CD8-positive, alpha-beta memory T cell (primary cell): ENCODE results near the gene IFNA5. TPM values are rescaled to one million over a fixed set of nuclear protein-coding genes. Genes with fewer than 3 reads are reported as not detected.

Source experiments
- CTCF ChIA-PET: fragments of 350-600 bp; sonication (Branson Sonifier 250); formaldehyde crosslinking; loops from one replicate; lab custom pipeline; 2021; ENCODE audit warnings: antibody characterized with exemption; lab: Charles Lee
- POLR2A ChIA-PET: fragments of 350-600 bp; sonication (Branson Sonifier 250); formaldehyde crosslinking; loops from one replicate; lab custom pipeline; 2021; ENCODE audit warnings: antibody characterized with exemption; lab: Charles Lee
- DNase-seq, 5 donors: peaks; one replicate each; pipeline versions ENCODE4 v3.0.0 to v3.0.0-alpha.2; 2020 to 2022; ENCODE audit warnings: mixed read lengths in 1 of 5
- H3K27ac ChIP-seq: one replicate; pipeline ENCODE4 v1.7.0; 2013; ENCODE audit warnings: low read depth, mild to moderate bottlenecking, low read length, moderate library complexity
- H3K27me3 ChIP-seq: 2 replicates; pipeline ENCODE4 v1.7.0; 2013; ENCODE audit warnings: low read length, mild to moderate bottlenecking; ENCODE audit not compliant: insufficient read depth, poor library complexity, severe bottlenecking
- H3K36me3 ChIP-seq: 2 replicates; pipeline ENCODE4 v1.7.0; 2013; ENCODE audit warnings: mild to moderate bottlenecking, low read length, moderate library complexity; ENCODE audit not compliant: insufficient read depth
- H3K4me1 ChIP-seq: 2 replicates; pipeline ENCODE4 v1.7.0; 2013; ENCODE audit warnings: mild to moderate bottlenecking, low read length, moderate library complexity; ENCODE audit not compliant: insufficient read depth
- H3K4me3 ChIP-seq: 2 replicates; pipeline ENCODE4 v1.7.0; 2013; ENCODE audit warnings: mild to moderate bottlenecking, low read length
- H3K9me3 ChIP-seq: 2 replicates; pipeline ENCODE4 v1.7.0; 2013; ENCODE audit warnings: mild to moderate bottlenecking, low read length
- H3K27ac Mint-ChIP-seq, 8 donors: one replicate each; pipeline ENCODE4 v1.8.0; 2020 to 2021; ENCODE audit warnings: mixed read lengths in 8 of 8, mild to moderate bottlenecking in 6 of 8, inconsistent platforms in 3 of 8, moderate library complexity in 3 of 8
- H3K27me3 Mint-ChIP-seq, 2 donors: one replicate each; pipeline ENCODE4 v1.8.0; 2020 to 2021; ENCODE audit warnings: mixed read lengths in 2 of 2, mild to moderate bottlenecking in 1 of 2, moderate library complexity in 1 of 2
- H3K36me3 Mint-ChIP-seq, 3 donors: one replicate each; pipeline ENCODE4 v1.8.0; 2020 to 2021; ENCODE audit warnings: mixed read lengths in 3 of 3, inconsistent platforms in 1 of 3, mild to moderate bottlenecking in 1 of 3
- H3K4me1 Mint-ChIP-seq, 3 donors: one replicate each; pipeline ENCODE4 v1.8.0; 2020 to 2021; ENCODE audit warnings: mixed read lengths in 3 of 3, inconsistent platforms in 1 of 3, mild to moderate bottlenecking in 1 of 3
- H3K4me3 Mint-ChIP-seq, 7 donors: one replicate each; pipeline ENCODE4 v1.8.0; 2020 to 2021; ENCODE audit warnings: mixed read lengths in 7 of 7, mild to moderate bottlenecking in 6 of 7, moderate library complexity in 4 of 7, inconsistent platforms in 2 of 7
- H3K9me3 Mint-ChIP-seq, 5 donors: one replicate each; pipeline ENCODE4 v1.8.0; 2020 to 2022; ENCODE audit warnings: mixed read lengths in 5 of 5, mild to moderate bottlenecking in 3 of 5, moderate library complexity in 2 of 5, inconsistent platforms in 1 of 5
- polyA plus RNA-seq: library from polyadenylated mRNA; unstranded; fragments of 300-500 nt; fragmentation: Illumina TruSeq; gene quantifications from one replicate; pipeline ENCODE4 v1.2.3, GENCODE V29; 2021
- total RNA-seq, 2 experiments: library from RNA; stranded (reverse); gene quantifications; one replicate each; pipeline ENCODE4 v1.2.3, GENCODE V29; 2021

IFNA5 gene
- total and polyA plus RNA-seq, 3 experiments from 2014 or later = not detected

DNA sequence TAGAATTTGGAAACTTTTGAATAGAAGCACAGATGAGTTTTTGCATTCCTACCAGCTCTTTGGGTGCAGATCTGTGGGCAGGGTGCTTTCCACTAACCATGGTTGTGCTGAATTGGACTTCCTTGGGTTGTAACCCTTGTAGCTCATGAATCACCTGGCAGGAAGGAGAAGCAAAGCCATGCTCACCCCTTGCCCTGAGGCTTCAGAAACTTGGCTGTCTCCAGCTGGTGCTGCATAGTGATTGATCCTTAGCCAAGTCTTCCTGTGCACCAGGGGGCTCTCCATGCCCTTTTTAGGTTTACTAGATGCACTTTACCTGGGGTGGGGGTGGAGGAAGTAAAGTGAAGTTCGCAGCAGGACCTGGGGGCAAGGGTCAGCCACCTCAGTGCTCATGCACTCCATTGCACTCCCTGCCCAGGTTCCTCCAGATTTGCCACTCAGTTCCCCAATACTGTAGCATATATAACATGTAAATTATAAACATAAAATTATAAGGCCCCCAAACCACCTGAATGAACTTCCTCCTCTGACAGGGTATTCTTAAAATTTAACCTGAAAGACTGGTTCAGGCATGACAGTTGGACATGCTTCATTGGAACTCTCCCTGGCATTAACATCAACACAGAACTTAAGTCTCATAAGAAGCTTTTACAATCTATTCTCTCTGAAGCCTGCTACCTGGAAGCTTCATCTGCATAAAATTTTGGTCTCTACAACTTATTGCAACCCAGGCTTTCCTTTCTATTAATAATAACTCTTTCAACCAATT is 39.5 kb downstream of the IFNA5 start:
- Mint-ChIP-seq H3K27me3 (peaks cover 9 to 14% of the 10 kb centered on the region in 2 donors), H3K4me3 (no peak overlapping the region), H3K27ac (peak overlapping the region in 1 of 8 donors; percentile 6), H3K9me3 (peaks cover 0 to 2% (median 0%) of the 10 kb centered on the region in 5 donors), H3K4me1 (peaks cover 0 to 4% (median 3%) of the 10 kb centered on the region in 3 donors), H3K36me3 (no peaks in the 10 kb centered on the region)
- H3K36me3 ChIP-seq = no peaks in the 10 kb centered on the region
- no peak for DNase-seq
- H3K4me3 ChIP-seq = no peak overlapping the region
- POLR2A ChIA-PET = no interaction called here
- no peaks in the 10 kb centered on the region for H3K27me3 ChIP-seq
- H3K27ac ChIP-seq = no peak overlapping the region
- no peaks in the 10 kb centered on the region for H3K9me3 ChIP-seq
- CTCF ChIA-PET = no interaction called here
- no peaks in the 10 kb centered on the region for H3K4me1 ChIP-seq

DNA sequence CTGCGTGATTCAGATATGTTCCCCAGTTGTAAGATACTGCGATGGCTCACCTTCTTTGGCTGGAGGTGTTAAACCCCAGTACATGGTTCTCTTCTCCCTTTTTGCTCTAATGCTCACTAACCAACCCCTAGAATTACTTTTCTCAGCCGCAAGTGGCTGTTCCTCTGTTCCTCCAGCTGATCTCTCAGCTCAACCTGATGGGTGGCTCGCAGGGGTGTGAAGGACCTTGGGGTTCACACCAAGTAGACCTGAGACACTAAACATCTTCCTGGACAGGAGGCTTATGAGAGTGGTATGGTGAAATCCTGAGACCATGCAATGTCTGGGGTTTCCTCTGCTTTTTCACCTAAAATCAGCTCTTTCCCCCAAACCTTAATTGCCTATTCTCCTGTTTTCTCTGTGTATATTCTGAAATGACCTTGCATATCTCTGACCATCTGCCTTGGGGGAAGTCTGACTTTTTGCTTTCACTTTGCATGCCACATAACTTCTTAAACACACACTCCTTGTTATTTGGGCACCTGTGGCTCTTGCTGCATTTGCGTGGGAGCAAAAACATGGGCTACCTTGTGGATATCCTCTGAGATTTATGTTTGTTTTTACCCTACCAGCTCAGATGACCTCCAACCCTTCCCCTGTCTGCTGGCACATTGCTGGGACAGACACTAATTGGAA is 49.4 kb downstream of the IFNA5 start:
- Histone ChIP-seq H3K4me3 (no peak overlapping the region), H3K36me3 (no peaks in the 10 kb centered on the region), H3K27ac (no peak overlapping the region), H3K4me1 (peaks cover 4% of the 10 kb centered on the region), H3K9me3 (no peaks in the 10 kb centered on the region), H3K27me3 (no peaks in the 10 kb centered on the region)
- peaks cover 11 to 36% of the 10 kb centered on the region in 2 donors for H3K27me3 Mint-ChIP-seq
- POLR2A ChIA-PET = no interaction called here
- H3K4me1 Mint-ChIP-seq = peaks cover 6 to 7% (median 7%) of the 10 kb centered on the region in 3 donors
- CTCF ChIA-PET = no interaction called here
- no peaks in the 10 kb centered on the region for H3K36me3 Mint-ChIP-seq
- H3K4me3 Mint-ChIP-seq = no peak overlapping the region
- H3K9me3 Mint-ChIP-seq = no peaks in the 10 kb centered on the region
- no peak for DNase-seq
- H3K27ac Mint-ChIP-seq = no peak overlapping the region

Other genes with a start within 250 kb of the IFNA5 start
- gene IFNB1, start 227.4 kb downstream of the IFNA5 start, total RNA-seq = not detected
- gene IFNB1, start 227.4 kb downstream of the IFNA5 start, polyA plus RNA-seq = not detected
- gene IFNW1, start 163.5 kb downstream of the IFNA5 start, total RNA-seq = not detected
- gene IFNW1, start 163.5 kb downstream of the IFNA5 start, polyA plus RNA-seq = 0.14 TPM
- not detected for gene IFNA21, start 138.7 kb downstream of the IFNA5 start, total RNA-seq
- gene IFNA21, start 138.7 kb downstream of the IFNA5 start, polyA plus RNA-seq = not detected
- gene IFNA4, start 117.7 kb downstream of the IFNA5 start, total RNA-seq = not detected
- gene IFNA4, start 117.7 kb downstream of the IFNA5 start, polyA plus RNA-seq = not detected
- gene IFNA7, start 103.1 kb downstream of the IFNA5 start, total RNA-seq = not detected
- not detected for gene IFNA7, start 103.1 kb downstream of the IFNA5 start, polyA plus RNA-seq
- not detected for gene IFNA10, start 98.2 kb downstream of the IFNA5 start, total RNA-seq
- not detected for gene IFNA10, start 98.2 kb downstream of the IFNA5 start, polyA plus RNA-seq
- gene IFNA16, start 88.0 kb downstream of the IFNA5 start, total RNA-seq = not detected
- not detected for gene IFNA16, start 88.0 kb downstream of the IFNA5 start, polyA plus RNA-seq
- gene IFNA17, start 77.1 kb downstream of the IFNA5 start, total RNA-seq = not detected
- not detected for gene IFNA17, start 77.1 kb downstream of the IFNA5 start, polyA plus RNA-seq
- gene IFNA14, start 65.3 kb downstream of the IFNA5 start, total RNA-seq = not detected
- not detected for gene IFNA14, start 65.3 kb downstream of the IFNA5 start, polyA plus RNA-seq
- gene KLHL9, start 30.1 kb upstream of the IFNA5 start, total RNA-seq = 10 to 100 TPM; 16.0 to 16.3 TPM
- gene KLHL9, start 30.1 kb upstream of the IFNA5 start, polyA plus RNA-seq = 16.9 TPM
- gene IFNA6, start 45.6 kb upstream of the IFNA5 start, total RNA-seq = not detected
- not detected for gene IFNA6, start 45.6 kb upstream of the IFNA5 start, polyA plus RNA-seq
- not detected for gene IFNA13, start 62.7 kb upstream of the IFNA5 start, total RNA-seq
- gene IFNA13, start 62.7 kb upstream of the IFNA5 start, polyA plus RNA-seq = not detected
- gene IFNA2, start 80.1 kb upstream of the IFNA5 start, total RNA-seq = not detected
- not detected for gene IFNA2, start 80.1 kb upstream of the IFNA5 start, polyA plus RNA-seq
- gene IFNA8, start 103.8 kb upstream of the IFNA5 start, total RNA-seq = not detected
- not detected for gene IFNA8, start 103.8 kb upstream of the IFNA5 start, polyA plus RNA-seq
- not detected for gene IFNA1, start 135.1 kb upstream of the IFNA5 start, total RNA-seq
- gene IFNA1, start 135.1 kb upstream of the IFNA5 start, polyA plus RNA-seq = not detected
- gene IFNE, start 177.0 kb upstream of the IFNA5 start, total RNA-seq = under 1 TPM in 1 of 2 experiments, not detected in 1; 0.15 TPM
- gene IFNE, start 177.0 kb upstream of the IFNA5 start, polyA plus RNA-seq = not detected